Measurements from ENCODE around the gene COX4I2.

Gene COX4I2

GRCh38 chr20:31630187-31630790 lies 7.4 kb upstream of the COX4I2 start:
- Histone ChIP-seq H3K9ac (no peak overlapping the region; the same call in 1 of the 2 replicates), H3K36me3 (ENCODE audit: insufficient read depth) (no peaks in the 10 kb centered on the region), H3K4me3 (IDR thresholded peaks at IDR 0.05; ENCODE audit: insufficient read depth, low read depth, low read length) (no peak overlapping the region), H3K27me3 (ENCODE audit: insufficient read depth, low read depth) (no peaks in the 10 kb centered on the region), H4K20me1 (ENCODE audit: insufficient read depth) (no peaks in the 10 kb centered on the region), H3K27ac (peak overlapping the region; percentile 11; the same call in 1 of the 2 replicates), H3K4me2 (peak overlapping the region; percentile 37), H3K4me1 (ENCODE audit: low read depth, poor library complexity, severe bottlenecking) (peaks cover 36% of the 10 kb centered on the region), H2AFZ (ENCODE audit: low read depth) (peak overlapping the region; percentile 42), H3K79me2 (ENCODE audit: insufficient read depth, low read depth) (no peaks in the 10 kb centered on the region)
- TF ChIP-seq CTCF (conservative IDR thresholded peaks at IDR 0.05; ENCODE audit: low read depth, low read length) = no peak

GRCh38 chr20:31632548-31633338 lies 5.0 kb upstream of the COX4I2 start:
- Histone ChIP-seq H3K9ac (no peak overlapping the region), H3K79me2 (ENCODE audit: insufficient read depth, low read depth) (no peaks in the 10 kb centered on the region)
- no peak for TF ChIP-seq CTCF (conservative IDR thresholded peaks at IDR 0.05; ENCODE audit: low read depth, low read length)

GRCh38 chr20:31633339-31633914 lies 4.3 kb upstream of the COX4I2 start:
- no peaks in the 10 kb centered on the region for H3K27me3 ChIP-seq (ENCODE audit: insufficient read depth, low read depth)
- no peak overlapping the region for H3K9ac ChIP-seq
- no peaks in the 10 kb centered on the region for H4K20me1 ChIP-seq (ENCODE audit: insufficient read depth)
- no peak overlapping the region for H3K4me3 ChIP-seq (IDR thresholded peaks at IDR 0.05; ENCODE audit: insufficient read depth, low read depth, low read length)
- H3K79me2 ChIP-seq (ENCODE audit: insufficient read depth, low read depth) = no peaks in the 10 kb centered on the region
- no peak for TF ChIP-seq CTCF (conservative IDR thresholded peaks at IDR 0.05; ENCODE audit: low read depth, low read length)
- H2AFZ ChIP-seq (ENCODE audit: low read depth) = no peak overlapping the region
- H3K4me2 ChIP-seq = no peak overlapping the region
- no peaks in the 10 kb centered on the region for H3K36me3 ChIP-seq (ENCODE audit: insufficient read depth)
- H3K27ac ChIP-seq = no peak overlapping the region
- H3K4me1 ChIP-seq (ENCODE audit: low read depth, poor library complexity, severe bottlenecking) = peaks cover 29% of the 10 kb centered on the region

More at GRCh38 chr20:31632548-31633338, 5.0 kb upstream of the COX4I2 start:
- Histone ChIP-seq H2AFZ (ENCODE audit: low read depth) (no peak overlapping the region), H3K4me1 (ENCODE audit: low read depth, poor library complexity, severe bottlenecking) (peaks cover 29% of the 10 kb centered on the region), H3K4me3 (IDR thresholded peaks at IDR 0.05; ENCODE audit: insufficient read depth, low read depth, low read length) (no peak overlapping the region), H3K36me3 (ENCODE audit: insufficient read depth) (no peaks in the 10 kb centered on the region), H4K20me1 (ENCODE audit: insufficient read depth) (no peaks in the 10 kb centered on the region), H3K4me2 (no peak overlapping the region), H3K27me3 (ENCODE audit: insufficient read depth, low read depth) (no peaks in the 10 kb centered on the region), H3K27ac (no peak overlapping the region)

- no peak overlapping the region for H3K4me2 ChIP-seq
- peaks cover 14% of the 10 kb centered on the region for H3K4me1 ChIP-seq (ENCODE audit: low read depth, poor library complexity, severe bottlenecking)
- no peak overlapping the region for H3K4me3 ChIP-seq (IDR thresholded peaks at IDR 0.05; ENCODE audit: insufficient read depth, low read depth, low read length)
- H3K79me2 ChIP-seq (ENCODE audit: insufficient read depth, low read depth) = no peaks in the 10 kb centered on the region
- H4K20me1 ChIP-seq (ENCODE audit: insufficient read depth) = no peaks in the 10 kb centered on the region
- TF ChIP-seq CTCF (conservative IDR thresholded peaks at IDR 0.05; ENCODE audit: low read depth, low read length) = no peak
- H3K9ac ChIP-seq = no peak overlapping the region
- no peaks in the 10 kb centered on the region for H3K36me3 ChIP-seq (ENCODE audit: insufficient read depth)
- H3K27me3 ChIP-seq (ENCODE audit: insufficient read depth, low read depth) = no peaks in the 10 kb centered on the region
- H3K27ac ChIP-seq = no peak overlapping the region
- no peak overlapping the region for H2AFZ ChIP-seq (ENCODE audit: low read depth)
Observed at GRCh38 chr20:31638317-31638716, 605 bp downstream of the COX4I2 start.

All from KMS-11 (cell line).